Breast epithelium (tissue), 4 donors: ENCODE data around the gene FASTK. TPM values are rescaled to one million over a fixed set of nuclear protein-coding genes. Genes with fewer than 3 reads are reported as not detected.

Experiments
- DNase-seq, 2 donors: peaks; one replicate each; pipeline ENCODE4 v3.0.0-alpha.2; 2019; ENCODE audit warnings: low spot score in 2 of 2
- H3K27ac ChIP-seq, 2 donors: fragments of 200-600 bp; sonication (generic) in 1 of 2; one replicate each; pipeline ENCODE4 v1.5.1; 2016 to 2019; ENCODE audit warnings: mild to moderate bottlenecking in 1 of 2
- H3K27me3 ChIP-seq, 2 donors: fragments of 200-600 bp; sonication (generic) in 1 of 2; one replicate each; pipeline versions ENCODE4 v1.5.1 to v1.6.0; 2017 to 2019; ENCODE audit warnings: control low read depth in 1 of 2, mild to moderate bottlenecking in 1 of 2
- H3K36me3 ChIP-seq: fragments of 200-600 bp; one replicate; pipeline ENCODE4 v1.5.1; 2019
- H3K4me1 ChIP-seq, 2 donors: fragments of 200-600 bp; sonication (generic); one replicate each; pipeline ENCODE4 v1.5.1; 2016 to 2019; ENCODE audit warnings: control low read depth in 1 of 2
- H3K4me3 ChIP-seq, 3 donors: fragments of 200-600 bp; sonication (generic); 1 replicate in 2 of 3; 2 replicates in 1 of 3; pipeline ENCODE4 v1.5.1; 2016 to 2019; ENCODE audit warnings: mild to moderate bottlenecking in 3 of 3, moderate library complexity in 2 of 3
- H3K9me3 ChIP-seq, 2 donors: fragments of 200-600 bp; sonication (generic) in 1 of 2; one replicate each; pipeline ENCODE4 v1.5.1; 2016 to 2019; ENCODE audit warnings: control low read depth in 1 of 2
- CTCF ChIP-seq, 3 donors: fragments of 450-650 bp; IDR thresholded peaks; one replicate each; pipeline ENCODE4 v1.5.1; 2016 to 2017; ENCODE audit warnings: antibody characterized with exemption in 3 of 3, mild to moderate bottlenecking in 3 of 3, moderate library complexity in 3 of 3
- POLR2A ChIP-seq: fragments of 450-650 bp; IDR thresholded peaks from one replicate; pipeline ENCODE4 v1.6.1; 2016; ENCODE audit warnings: antibody characterized with exemption, mild to moderate bottlenecking, moderate library complexity
- POLR2AphosphoS5 ChIP-seq, 3 donors: sonication (generic); formaldehyde crosslinking; IDR thresholded peaks; one replicate each; pipeline ENCODE4 v1.6.1; 2017; ENCODE audit warnings: antibody characterized with exemption in 3 of 3
- intact Hi-C: fragments of 100-400 bp; cut with DNase I; formaldehyde crosslinking; loops from one replicate; pipeline ENCODE4 v1.15.1; 2023; ENCODE audit warnings: low total_unique reads
- total RNA-seq, 3 donors: library from RNA; depleted of rRNA; stranded (reverse); fragments of >200 nt; gene quantifications; one replicate each; pipeline ENCODE4 v1.1.0, GENCODE V29; 2016

Gene FASTK
- total RNA-seq, 3 donors from 2014 or later = 45.6 to 63.5 (median 60.0) TPM

GRCh38 chr7:151121380-151122170 lies 41.0 kb upstream of the FASTK start:
- Histone ChIP-seq H3K36me3 (peaks cover 10% of the 10 kb centered on the region), H3K9me3 (no peaks in the 10 kb centered on the region), H3K27ac (no peak overlapping the region), H3K27me3 (no peaks in the 10 kb centered on the region), H3K4me1 (peaks cover 0 to 5% of the 10 kb centered on the region in 2 donors), H3K4me3 (no peak overlapping the region)
- DNase-seq = no peak
- intact Hi-C loops = no loop called here
- no peak for TF ChIP-seq POLR2A
- TF ChIP-seq POLR2AphosphoS5 (IDR thresholded peaks at IDR 0.05) = no peak
- TF ChIP-seq CTCF (IDR thresholded peaks at IDR 0.05) = no peak

GRCh38 chr7:151120896-151121295 lies 40.3 kb upstream of the FASTK start:
- Histone ChIP-seq H3K27me3 (no peaks in the 10 kb centered on the region), H3K9me3 (no peaks in the 10 kb centered on the region), H3K4me3 (no peak overlapping the region), H3K36me3 (peaks cover 10% of the 10 kb centered on the region), H3K27ac (no peak overlapping the region), H3K4me1 (peaks cover 0 to 5% of the 10 kb centered on the region in 2 donors)
- no peak for DNase-seq
- TF ChIP-seq POLR2AphosphoS5 (IDR thresholded peaks at IDR 0.05) (no peak), POLR2A (no peak), CTCF (IDR thresholded peaks at IDR 0.05) (no peak)
- intact Hi-C loops = no loop called here

GRCh38 chr7:151119902-151120301 lies 39.3 kb upstream of the FASTK start:
- no peaks in the 10 kb centered on the region for H3K4me1 ChIP-seq
- no peak overlapping the region for H3K4me3 ChIP-seq
- H3K9me3 ChIP-seq = no peaks in the 10 kb centered on the region
- no peak overlapping the region for H3K27ac ChIP-seq
- TF ChIP-seq POLR2AphosphoS5 (IDR thresholded peaks at IDR 0.05) (no peak), POLR2A (no peak), CTCF (IDR thresholded peaks at IDR 0.05) (no peak)
- H3K36me3 ChIP-seq = peaks cover 10% of the 10 kb centered on the region
- H3K27me3 ChIP-seq = no peaks in the 10 kb centered on the region
- intact Hi-C loops = loop anchor here (5.0 to 10.0 kb wide), 2 partner anchors 105 to 1858 kb away; partner anchors contain the start of gene ZNF783
- DNase-seq = no peak

- Histone ChIP-seq H3K9me3 (no peaks in the 10 kb centered on the region), H3K4me3 (no peak overlapping the region), H3K27ac (no peak overlapping the region), H3K4me1 (peaks cover 0 to 4% of the 10 kb centered on the region in 2 donors), H3K36me3 (peaks cover 10% of the 10 kb centered on the region), H3K27me3 (no peaks in the 10 kb centered on the region)
- DNase-seq = no peak
- TF ChIP-seq POLR2A = no peak
- TF ChIP-seq POLR2AphosphoS5 (IDR thresholded peaks at IDR 0.05) = no peak
- TF ChIP-seq CTCF (IDR thresholded peaks at IDR 0.05) = no peak
- intact Hi-C loops = loop anchor here (5.0 to 10.0 kb wide), 2 partner anchors 104 to 1857 kb away; partner anchors contain the start of gene ZNF783
Measured at GRCh38 chr7:151119055-151119415, 38.4 kb upstream of the FASTK start.
